H1 (cell line): ENCODE results near the gene RNGTT. TPM values are rescaled to one million over a fixed set of nuclear protein-coding genes. Genes with fewer than 3 reads are reported as not detected.

Experiments used
- polyA plus RNA-seq, 7 experiments: library from polyadenylated mRNA; depleted of rRNA in 3 of 7; stranded (reverse) in 5 of 7; unstranded in 2 of 7; fragments of >200 nt in 5 of 7; fragments of 200-250 nt in 2 of 7; gene quantifications; 1 replicate in 5 of 7; 2 replicates in 1 of 7; 4 replicates in 1 of 7; pipeline versions ENCODE4 v1.2.1 to v1.2.3, GENCODE V29; 2011 to 2013; ENCODE audit warnings: missing spikeins in 2 of 7, mixed read lengths in 2 of 7
- total RNA-seq: library from RNA; stranded (reverse); fragmentation: NEBNext Ultra II Directional; extraction: Animal tissue kit (Norgen Biotek cat#: 25700); gene quantifications from 2 replicates; pipeline ENCODE4 v1.2.1, GENCODE V29; 2021
- TF ChIP-seq, protein P1 (sequence below): IDR thresholded peaks from 2 replicates; pipeline ENCODE4 v1.6.1; 2012; ENCODE audit warnings: low read length, inconsistent platforms
- TF ChIP-seq, protein P2 (sequence below): IDR thresholded peaks from 2 replicates; pipeline ENCODE4 v1.6.1; 2012; ENCODE audit warnings: inconsistent platforms

Gene RNGTT
- total and polyA plus RNA-seq, 2 of the 8 experiments (the other 6 are each of a cell fraction or from before 2014, with no cell fraction given): 3.6 to 21.2 TPM

GRCh38 chr6:88884361-88884760 is 79.1 kb downstream of the RNGTT start (continued):
- TF ChIP-seq, protein P1, sequence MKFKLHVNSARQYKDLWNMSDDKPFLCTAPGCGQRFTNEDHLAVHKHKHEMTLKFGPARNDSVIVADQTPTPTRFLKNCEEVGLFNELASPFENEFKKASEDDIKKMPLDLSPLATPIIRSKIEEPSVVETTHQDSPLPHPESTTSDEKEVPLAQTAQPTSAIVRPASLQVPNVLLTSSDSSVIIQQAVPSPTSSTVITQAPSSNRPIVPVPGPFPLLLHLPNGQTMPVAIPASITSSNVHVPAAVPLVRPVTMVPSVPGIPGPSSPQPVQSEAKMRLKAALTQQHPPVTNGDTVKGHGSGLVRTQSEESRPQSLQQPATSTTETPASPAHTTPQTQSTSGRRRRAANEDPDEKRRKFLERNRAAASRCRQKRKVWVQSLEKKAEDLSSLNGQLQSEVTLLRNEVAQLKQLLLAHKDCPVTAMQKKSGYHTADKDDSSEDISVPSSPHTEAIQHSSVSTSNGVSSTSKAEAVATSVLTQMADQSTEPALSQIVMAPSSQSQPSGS: no peak
- TF ChIP-seq, protein P2, sequence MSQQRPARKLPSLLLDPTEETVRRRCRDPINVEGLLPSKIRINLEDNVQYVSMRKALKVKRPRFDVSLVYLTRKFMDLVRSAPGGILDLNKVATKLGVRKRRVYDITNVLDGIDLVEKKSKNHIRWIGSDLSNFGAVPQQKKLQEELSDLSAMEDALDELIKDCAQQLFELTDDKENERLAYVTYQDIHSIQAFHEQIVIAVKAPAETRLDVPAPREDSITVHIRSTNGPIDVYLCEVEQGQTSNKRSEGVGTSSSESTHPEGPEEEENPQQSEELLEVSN: no peak
